Ovary (tissue), 3 donors: Measurements from ENCODE around the gene DNASE1.
"Not testable (repeated sequence)": the region's sequence is repeated elsewhere in the genome, so short reads cannot be mapped to it uniquely, and the experiment has no call there.

Experiments
- EP300 ChIP-seq: sonication (generic); formaldehyde crosslinking; IDR thresholded peaks from one replicate; pipeline ENCODE4 v1.6.1; 2017; ENCODE audit warnings: antibody characterized with exemption
- POLR2A ChIP-seq: fragments of 450-650 bp; IDR thresholded peaks from one replicate; pipeline ENCODE4 v1.6.1; 2017; ENCODE audit warnings: antibody characterized with exemption, mild to moderate bottlenecking, moderate library complexity
- TF ChIP-seq, protein P1 (sequence below), 3 donors: fragments of 450-650 bp in 2 of 3; fragments of 200-600 bp in 1 of 3; IDR thresholded peaks; one replicate each; pipeline versions ENCODE4 v1.5.1 to v1.8.0; 2016 to 2022; ENCODE audit warnings: antibody characterized with exemption in 3 of 3, mild to moderate bottlenecking in 1 of 3
- donor health status: DM: no; HTN: no; CAD: no.

DNA sequence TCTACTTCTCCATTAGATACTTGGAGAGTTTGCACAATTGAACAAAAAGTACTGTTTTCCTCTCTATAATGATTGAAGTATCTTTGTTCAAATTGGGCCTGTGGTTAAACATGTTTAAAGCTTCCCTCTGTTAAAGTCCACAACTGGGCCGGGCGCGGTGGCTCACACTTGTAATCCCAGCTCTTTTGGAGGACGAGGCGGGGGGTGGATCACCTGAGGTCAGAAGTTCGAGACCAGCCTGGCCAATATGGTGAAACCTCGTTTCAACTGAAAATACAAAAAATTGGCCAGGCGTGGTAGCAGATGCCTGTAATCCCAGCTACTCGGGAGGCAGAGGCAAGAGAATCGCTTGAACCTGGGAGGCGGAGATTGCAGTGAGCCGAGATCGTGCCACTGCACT is 45.5 kb upstream of the DNASE1 start:
- not testable (repeated sequence) for TF ChIP-seq POLR2A, EP300
- TF ChIP-seq, protein P1, sequence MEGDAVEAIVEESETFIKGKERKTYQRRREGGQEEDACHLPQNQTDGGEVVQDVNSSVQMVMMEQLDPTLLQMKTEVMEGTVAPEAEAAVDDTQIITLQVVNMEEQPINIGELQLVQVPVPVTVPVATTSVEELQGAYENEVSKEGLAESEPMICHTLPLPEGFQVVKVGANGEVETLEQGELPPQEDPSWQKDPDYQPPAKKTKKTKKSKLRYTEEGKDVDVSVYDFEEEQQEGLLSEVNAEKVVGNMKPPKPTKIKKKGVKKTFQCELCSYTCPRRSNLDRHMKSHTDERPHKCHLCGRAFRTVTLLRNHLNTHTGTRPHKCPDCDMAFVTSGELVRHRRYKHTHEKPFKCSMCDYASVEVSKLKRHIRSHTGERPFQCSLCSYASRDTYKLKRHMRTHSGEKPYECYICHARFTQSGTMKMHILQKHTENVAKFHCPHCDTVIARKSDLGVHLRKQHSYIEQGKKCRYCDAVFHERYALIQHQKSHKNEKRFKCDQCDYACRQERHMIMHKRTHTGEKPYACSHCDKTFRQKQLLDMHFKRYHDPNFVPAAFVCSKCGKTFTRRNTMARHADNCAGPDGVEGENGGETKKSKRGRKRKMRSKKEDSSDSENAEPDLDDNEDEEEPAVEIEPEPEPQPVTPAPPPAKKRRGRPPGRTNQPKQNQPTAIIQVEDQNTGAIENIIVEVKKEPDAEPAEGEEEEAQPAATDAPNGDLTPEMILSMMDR (IDR thresholded peaks at IDR 0.05), result not testable (repeated sequence)
